Neutrophil (primary cell): ENCODE results near the gene SUSD5.
"Not testable (repeated sequence)": the region's sequence is repeated elsewhere in the genome, so short reads cannot be mapped to it uniquely, and the experiment has no call there.

Experiments
- H3K27ac ChIP-seq: fragments of 200-600 bp; sonication (generic); 2 replicates; pipeline ENCODE4 v1.5.1; 2016; ENCODE audit warnings: mild to moderate bottlenecking, moderate library complexity
- H3K27me3 ChIP-seq: fragments of 200-600 bp; sonication (generic); 2 replicates; pipeline ENCODE4 v1.6.0; 2016; ENCODE audit warnings: mild to moderate bottlenecking
- H3K36me3 ChIP-seq: fragments of 200-600 bp; sonication (generic); 2 replicates; pipeline ENCODE4 v1.5.1; 2017
- H3K4me1 ChIP-seq, 2 experiments: fragments of 200-600 bp in 1 of 2; sonication (generic) in 1 of 2; 1 replicate in 1 of 2; 2 replicates in 1 of 2; pipeline versions ENCODE4 v1.5.1 to v1.6.1; 2013 to 2016; ENCODE audit warnings: low read depth in 1 of 2, low read length in 1 of 2, mild to moderate bottlenecking in 1 of 2, moderate library complexity in 1 of 2; ENCODE audit not compliant: control insufficient read depth in 1 of 2, insufficient read depth in 1 of 2
- H3K4me3 ChIP-seq, 2 experiments: fragments of 200-600 bp in 1 of 2; sonication (generic) in 1 of 2; 1 replicate in 1 of 2; 2 replicates in 1 of 2; pipeline ENCODE4 v1.5.1; 2013 to 2016; ENCODE audit warnings: low read depth in 1 of 2, low read length in 1 of 2, mild to moderate bottlenecking in 1 of 2, moderate library complexity in 1 of 2
- H3K9me3 ChIP-seq: fragments of 200-600 bp; sonication (generic); 2 replicates; pipeline ENCODE4 v1.5.1; 2016
- CTCF ChIP-seq: fragments of 200-600 bp; sonication (generic); IDR thresholded peaks from 2 replicates; pipeline ENCODE4 v1.5.1; 2016; ENCODE audit warnings: antibody characterized with exemption

SUSD5 gene

GRCh38 chr3:33186524-33187367, 31.9 kb downstream of the SUSD5 start:
- Histone ChIP-seq H3K27ac (no peak overlapping the region), H3K36me3 (no peaks in the 10 kb centered on the region), H3K4me3 (no peak overlapping the region)

GRCh38 chr3:33184863-33185262, 33.7 kb downstream of the SUSD5 start:
- H3K27ac ChIP-seq, result no peak overlapping the region
- no peaks in the 10 kb centered on the region for H3K4me1 ChIP-seq
- no peaks in the 10 kb centered on the region for H3K36me3 ChIP-seq
- TF ChIP-seq CTCF, result no peak
- H3K9me3 ChIP-seq, result no peaks in the 10 kb centered on the region
- no peaks in the 10 kb centered on the region for H3K27me3 ChIP-seq
- no peak overlapping the region for H3K4me3 ChIP-seq

More at GRCh38 chr3:33186524-33187367, 31.9 kb downstream of the SUSD5 start:
- H3K27me3 ChIP-seq, result no peaks in the 10 kb centered on the region
- no peaks in the 10 kb centered on the region for H3K4me1 ChIP-seq
- no peaks in the 10 kb centered on the region for H3K9me3 ChIP-seq
- TF ChIP-seq CTCF, result no peak

- not testable (repeated sequence) for H3K27ac ChIP-seq, H3K4me1 ChIP-seq, H3K4me3 ChIP-seq, H3K27me3 ChIP-seq, H3K36me3 ChIP-seq, H3K9me3 ChIP-seq
Measured at GRCh38 chr3:33181641-33182040, 37.0 kb downstream of the SUSD5 start.

- Histone ChIP-seq H3K27me3 (no peaks in the 10 kb centered on the region), H3K27ac (no peak overlapping the region), H3K9me3 (no peaks in the 10 kb centered on the region), H3K36me3 (no peaks in the 10 kb centered on the region), H3K4me1 (no peaks in the 10 kb centered on the region), H3K4me3 (no peak overlapping the region)
- TF ChIP-seq CTCF, result no peak
Measured at GRCh38 chr3:33181229-33181628, 37.4 kb downstream of the SUSD5 start.

GRCh38 chr3:33179132-33179531, 39.5 kb downstream of the SUSD5 start:
- no peak for TF ChIP-seq CTCF
- Histone ChIP-seq H3K4me3 (no peak overlapping the region), H3K27me3 (no peaks in the 10 kb centered on the region)

GRCh38 chr3:33174711-33175414, 43.7 kb downstream of the SUSD5 start:
- Histone ChIP-seq H3K4me1 (peaks cover 0 to 15% of the 10 kb centered on the region in 2 experiments), H3K36me3 (no peaks in the 10 kb centered on the region), H3K4me3 (no peak overlapping the region), H3K9me3 (no peaks in the 10 kb centered on the region), H3K27me3 (no peaks in the 10 kb centered on the region), H3K27ac (no peak overlapping the region)
- no peak for TF ChIP-seq CTCF

More at GRCh38 chr3:33179132-33179531, 39.5 kb downstream of the SUSD5 start:
- Histone ChIP-seq H3K9me3 (no peaks in the 10 kb centered on the region), H3K27ac (no peak overlapping the region), H3K4me1 (no peaks in the 10 kb centered on the region), H3K36me3 (no peaks in the 10 kb centered on the region)
